Chondrocyte (in vitro differentiated cells): ENCODE data around the gene DOCK3. TPM values are rescaled to one million over a fixed set of nuclear protein-coding genes. Genes with fewer than 3 reads are reported as not detected.

Source experiments
- DNase-seq: peaks from one replicate; pipeline ENCODE4 v3.0.0; 2021; ENCODE audit warnings: mixed read lengths, low spot score
- H3K27ac Mint-ChIP-seq: one replicate; pipeline ENCODE4 v1.8.0; 2021; ENCODE audit warnings: mild to moderate bottlenecking, moderate library complexity, mixed read lengths; ENCODE audit not compliant: unreplicated experiment
- H3K27me3 Mint-ChIP-seq: 2 replicates; pipeline ENCODE4 v1.8.0; 2021; ENCODE audit warnings: low read depth, mixed read lengths
- H3K36me3 Mint-ChIP-seq: 2 replicates; pipeline ENCODE4 v1.8.0; 2021; ENCODE audit warnings: low read depth, mixed read lengths
- H3K4me1 Mint-ChIP-seq: 2 replicates; pipeline ENCODE4 v1.8.0; 2021; ENCODE audit warnings: low read depth, mild to moderate bottlenecking, mixed read lengths
- H3K4me3 Mint-ChIP-seq: one replicate; pipeline ENCODE4 v1.8.0; 2021; ENCODE audit warnings: mild to moderate bottlenecking, moderate library complexity, mixed read lengths; ENCODE audit not compliant: unreplicated experiment
- H3K9me3 Mint-ChIP-seq: 2 replicates; pipeline ENCODE4 v1.8.0; 2021; ENCODE audit warnings: low read depth, mixed read lengths
- CTCF ChIP-seq: fragments of 200-600 bp; sonication (generic); IDR thresholded peaks from 2 replicates; pipeline ENCODE4 v1.5.0; 2021; ENCODE audit warnings: antibody characterized with exemption, mild to moderate bottlenecking, moderate library complexity
- total RNA-seq: library from RNA; stranded (reverse); gene quantifications from 3 replicates; pipeline ENCODE4 v1.2.1, GENCODE V29; 2021

Gene DOCK3
- total RNA-seq, 1 donor from 2014 or later = 0.25 TPM

- H3K27me3 Mint-ChIP-seq = no peaks in the 10 kb centered on the region
- H3K9me3 Mint-ChIP-seq = no peaks in the 10 kb centered on the region
- no peaks in the 10 kb centered on the region for H3K36me3 Mint-ChIP-seq
- H3K4me1 Mint-ChIP-seq = no peaks in the 10 kb centered on the region
- no peak overlapping the region for H3K4me3 Mint-ChIP-seq
- TF ChIP-seq CTCF = no peak
- no peak overlapping the region for H3K27ac Mint-ChIP-seq
- DNase-seq = no peak
Measured at GRCh38 chr3:51378065-51378464, 703.3 kb downstream of the DOCK3 start.

- Mint-ChIP-seq H3K27ac (no peak overlapping the region), H3K36me3 (no peaks in the 10 kb centered on the region), H3K4me3 (no peak overlapping the region), H3K27me3 (no peaks in the 10 kb centered on the region), H3K9me3 (no peaks in the 10 kb centered on the region), H3K4me1 (peaks cover 6% of the 10 kb centered on the region)
- no peak for TF ChIP-seq CTCF
- DNase-seq = no peak
Measured at GRCh38 chr3:51378726-51379125, 704.0 kb downstream of the DOCK3 start.

- no peak for DNase-seq
- no peaks in the 10 kb centered on the region for H3K36me3 Mint-ChIP-seq
- H3K4me3 Mint-ChIP-seq = no peak overlapping the region
- H3K4me1 Mint-ChIP-seq = peaks cover 12% of the 10 kb centered on the region
- no peak overlapping the region for H3K27ac Mint-ChIP-seq
- H3K27me3 Mint-ChIP-seq = no peaks in the 10 kb centered on the region
- H3K9me3 Mint-ChIP-seq = no peaks in the 10 kb centered on the region
- TF ChIP-seq CTCF = no peak
Measured at GRCh38 chr3:51379301-51379700, 704.6 kb downstream of the DOCK3 start.

- Mint-ChIP-seq H3K4me1 (peaks cover 13% of the 10 kb centered on the region), H3K27ac (no peak overlapping the region), H3K4me3 (no peak overlapping the region), H3K9me3 (no peaks in the 10 kb centered on the region), H3K36me3 (no peaks in the 10 kb centered on the region), H3K27me3 (no peaks in the 10 kb centered on the region)
- TF ChIP-seq CTCF = no peak
- no peak for DNase-seq
Measured at GRCh38 chr3:51379746-51380455, 705.2 kb downstream of the DOCK3 start.

- Mint-ChIP-seq H3K27ac (no peak overlapping the region), H3K36me3 (no peaks in the 10 kb centered on the region), H3K9me3 (no peaks in the 10 kb centered on the region), H3K4me3 (no peak overlapping the region), H3K27me3 (no peaks in the 10 kb centered on the region), H3K4me1 (peaks cover 15% of the 10 kb centered on the region)
- no peak for DNase-seq
- TF ChIP-seq CTCF = no peak
Measured at GRCh38 chr3:51380601-51381332, 706.0 kb downstream of the DOCK3 start.
